ENCODE data around the gene ARPP21. TPM values are rescaled to one million over a fixed set of nuclear protein-coding genes. Genes with fewer than 3 reads are reported as not detected.

Gene ARPP21
- total and polyA plus RNA-seq, 7 experiments from 2014 or later = not detected

DNA sequence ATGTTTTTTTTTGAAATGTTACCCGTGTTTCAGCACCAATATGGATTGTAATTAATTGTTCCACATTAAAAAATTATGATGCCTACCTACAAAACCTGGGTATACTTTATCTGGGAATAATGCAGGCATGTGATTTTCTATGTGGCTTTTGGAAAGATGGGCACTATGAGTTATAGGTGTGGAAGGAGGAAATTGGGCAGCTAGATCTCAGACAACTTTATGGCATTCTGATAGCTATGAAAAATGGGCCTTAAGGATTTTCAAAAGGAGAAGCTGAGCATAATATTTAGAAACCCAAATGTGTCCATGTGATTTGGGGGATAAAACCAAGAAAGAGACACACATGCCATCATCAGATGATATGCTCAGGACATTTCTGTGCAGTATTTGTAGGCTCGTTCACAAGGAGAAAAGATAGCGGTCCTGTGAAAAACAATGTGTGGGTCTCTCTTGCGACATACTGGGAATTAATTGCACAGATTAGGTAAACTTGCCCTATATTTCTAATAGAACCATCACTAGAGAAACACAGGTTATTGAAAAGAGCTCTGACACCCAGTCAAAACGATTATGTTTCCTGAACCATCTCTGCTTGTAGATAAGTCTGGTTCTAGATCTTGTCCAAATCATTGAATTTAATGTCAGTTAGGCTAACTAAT is 35.3 kb downstream of the ARPP21 start:
- Mint-ChIP-seq H3K9me3 (no peaks in the 10 kb centered on the region), H3K4me1 (no peaks in the 10 kb centered on the region), H3K27me3 (no peaks in the 10 kb centered on the region), H3K27ac (no peak overlapping the region), H3K4me3 (no peak overlapping the region), H3K36me3 (no peaks in the 10 kb centered on the region)
- H3K4me1 ChIP-seq (ENCODE audit: control insufficient read depth in 2 of 2, insufficient read depth in 2 of 2, low read length in 2 of 2) = no peaks in the 10 kb centered on the region
- H3K27ac ChIP-seq (ENCODE audit: low read depth, low read length) = no peak overlapping the region
- ATAC-seq (no peak), DNase-seq (no peak)
- no peak overlapping the region for H3K4me3 ChIP-seq (ENCODE audit: low read length)
- no peaks in the 10 kb centered on the region for H3K9me3 ChIP-seq (ENCODE audit: control insufficient read depth in 2 of 3, low read length in 3 of 3)
- no peaks in the 10 kb centered on the region for H3K27me3 ChIP-seq (ENCODE audit: control insufficient read depth in 2 of 2, insufficient read depth in 2 of 2, low read length in 2 of 2)
- POLR2A ChIA-PET = no interaction called here
- intact Hi-C loops (cut with micrococcal nuclease) = no loop called here
- H3K36me3 ChIP-seq (ENCODE audit: control insufficient read depth in 2 of 3, insufficient read depth in 3 of 3, low read length in 3 of 3) = no peaks in the 10 kb centered on the region
- CTCF ChIA-PET = no interaction called here

DNA sequence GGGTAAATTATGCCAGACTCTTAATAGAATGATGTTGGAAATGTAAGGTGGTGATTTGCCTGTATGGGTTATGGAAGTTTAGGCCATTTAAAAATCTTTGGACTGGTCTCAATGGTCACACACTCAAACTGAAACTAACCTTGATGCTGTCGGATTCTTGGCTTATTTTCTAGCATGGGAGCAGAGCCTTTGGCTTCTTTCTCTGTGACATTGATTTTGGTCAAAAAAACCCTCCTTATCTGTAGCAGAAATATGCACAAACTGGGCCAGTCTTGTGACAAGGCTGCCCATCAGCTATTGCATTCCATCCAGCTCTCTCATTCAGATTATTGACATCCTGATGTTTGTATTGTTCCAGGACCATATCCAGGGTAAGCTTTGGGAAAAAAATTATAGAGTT is 35.9 kb downstream of the ARPP21 start:
- Mint-ChIP-seq H3K27me3 (no peaks in the 10 kb centered on the region), H3K27ac (no peak overlapping the region), H3K9me3 (no peaks in the 10 kb centered on the region), H3K4me3 (no peak overlapping the region), H3K4me1 (no peaks in the 10 kb centered on the region), H3K36me3 (no peaks in the 10 kb centered on the region)
- no peaks in the 10 kb centered on the region for H3K27me3 ChIP-seq (ENCODE audit: control insufficient read depth in 2 of 2, insufficient read depth in 2 of 2, low read length in 2 of 2)
- intact Hi-C loops (cut with micrococcal nuclease) = no loop called here
- POLR2A ChIA-PET = no interaction called here
- DNase-seq (no peak), ATAC-seq (no peak)
- CTCF ChIA-PET = no interaction called here
- H3K4me3 ChIP-seq (ENCODE audit: low read length) = no peak overlapping the region
- no peaks in the 10 kb centered on the region for H3K9me3 ChIP-seq (ENCODE audit: control insufficient read depth in 2 of 3, low read length in 3 of 3)
- no peak overlapping the region for H3K27ac ChIP-seq (ENCODE audit: low read depth, low read length)
- no peaks in the 10 kb centered on the region for H3K4me1 ChIP-seq (ENCODE audit: control insufficient read depth in 2 of 2, insufficient read depth in 2 of 2, low read length in 2 of 2)
- no peaks in the 10 kb centered on the region for H3K36me3 ChIP-seq (ENCODE audit: control insufficient read depth in 2 of 3, insufficient read depth in 3 of 3, low read length in 3 of 3)

- H3K4me3 ChIP-seq (ENCODE audit: low read length) = no peak overlapping the region
- Mint-ChIP-seq H3K4me1 (no peaks in the 10 kb centered on the region), H3K27ac (no peak overlapping the region), H3K4me3 (no peak overlapping the region), H3K9me3 (peaks cover 0 to under 1% (median 0%) of the 10 kb centered on the region in 11 donors), H3K27me3 (no peaks in the 10 kb centered on the region), H3K36me3 (no peaks in the 10 kb centered on the region)
- intact Hi-C loops (cut with micrococcal nuclease) = no loop called here
- no peaks in the 10 kb centered on the region for H3K36me3 ChIP-seq (ENCODE audit: control insufficient read depth in 2 of 3, insufficient read depth in 3 of 3, low read length in 3 of 3)
- no peaks in the 10 kb centered on the region for H3K27me3 ChIP-seq (ENCODE audit: control insufficient read depth in 2 of 2, insufficient read depth in 2 of 2, low read length in 2 of 2)
- no peak overlapping the region for H3K27ac ChIP-seq (ENCODE audit: low read depth, low read length)
- CTCF ChIA-PET = no interaction called here
- no peaks in the 10 kb centered on the region for H3K4me1 ChIP-seq (ENCODE audit: control insufficient read depth in 2 of 2, insufficient read depth in 2 of 2, low read length in 2 of 2)
- no peak for ATAC-seq
- no peaks in the 10 kb centered on the region for H3K9me3 ChIP-seq (ENCODE audit: control insufficient read depth in 2 of 3, low read length in 3 of 3)
- no peak for DNase-seq
- POLR2A ChIA-PET = no interaction called here
These were observed 36.3 kb downstream of the ARPP21 start for GRCh38 chr3:35675621-35676020.

DNA sequence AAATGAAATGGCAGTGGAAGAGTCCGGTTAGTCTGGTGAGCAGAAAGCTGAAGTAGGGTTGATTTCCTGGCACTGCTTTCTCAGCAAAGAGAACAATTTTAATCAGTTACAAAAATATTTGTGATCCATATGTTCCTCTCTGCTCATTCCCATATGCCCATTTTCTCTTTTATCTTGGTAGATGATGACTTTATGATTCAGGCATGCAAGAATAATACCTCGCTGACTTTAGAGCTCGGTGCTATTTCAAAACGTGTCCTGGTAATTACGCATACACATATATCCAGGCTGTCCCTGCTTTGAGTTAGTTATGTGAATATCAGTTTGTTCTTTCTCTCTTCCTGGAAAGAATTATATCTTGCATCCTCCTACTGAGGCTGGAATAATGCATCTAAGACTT is 38.5 kb downstream of the ARPP21 start:
- no peaks in the 10 kb centered on the region for H3K4me1 ChIP-seq (ENCODE audit: control insufficient read depth in 2 of 2, insufficient read depth in 2 of 2, low read length in 2 of 2)
- ChIA-PET POLR2A (no interaction called here), CTCF (no interaction called here)
- no peaks in the 10 kb centered on the region for H3K36me3 ChIP-seq (ENCODE audit: control insufficient read depth in 2 of 3, insufficient read depth in 3 of 3, low read length in 3 of 3)
- DNase-seq (no peak), ATAC-seq (no peak)
- H3K9me3 ChIP-seq (ENCODE audit: control insufficient read depth in 2 of 3, low read length in 3 of 3) = no peaks in the 10 kb centered on the region
- Mint-ChIP-seq H3K36me3 (no peaks in the 10 kb centered on the region), H3K4me1 (no peaks in the 10 kb centered on the region), H3K27me3 (peaks cover 0 to 4% (median 0%) of the 10 kb centered on the region in 5 donors), H3K4me3 (no peak overlapping the region), H3K27ac (no peak overlapping the region), H3K9me3 (peaks cover 0 to 2% (median 0%) of the 10 kb centered on the region in 11 donors)
- no peak overlapping the region for H3K4me3 ChIP-seq (ENCODE audit: low read length)
- H3K27me3 ChIP-seq (ENCODE audit: control insufficient read depth in 2 of 2, insufficient read depth in 2 of 2, low read length in 2 of 2) = no peaks in the 10 kb centered on the region
- no peak overlapping the region for H3K27ac ChIP-seq (ENCODE audit: low read depth, low read length)
- intact Hi-C loops (cut with micrococcal nuclease) = no loop called here

DNA sequence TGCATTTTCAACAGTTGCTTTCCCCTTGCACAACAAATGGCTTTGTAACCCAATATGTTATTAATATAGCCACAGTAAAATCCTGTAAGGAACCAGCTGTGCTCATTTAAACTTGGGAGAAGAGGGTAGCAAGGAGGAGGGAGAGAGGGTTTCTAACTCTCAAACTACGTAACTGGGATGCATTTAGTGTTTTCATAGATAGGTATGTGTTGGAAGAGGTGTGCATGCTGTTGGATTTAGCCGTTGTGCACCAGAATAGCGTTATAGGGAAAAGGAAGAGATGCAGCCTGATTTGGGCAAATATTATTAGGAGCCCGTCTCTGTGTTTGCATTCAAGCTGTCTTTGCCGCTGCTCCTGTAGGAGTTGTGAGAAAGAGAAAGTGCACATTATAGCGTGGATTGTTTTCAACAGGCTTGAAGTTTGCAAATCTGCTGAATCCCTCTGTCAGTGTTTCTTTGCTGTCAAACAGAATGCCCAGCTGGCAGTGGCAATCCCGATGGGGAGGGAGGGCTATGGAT is 39.4 kb downstream of the ARPP21 start:
- H3K36me3 Mint-ChIP-seq = no peaks in the 10 kb centered on the region
- CTCF ChIA-PET = no interaction called here
- Histone ChIP-seq H3K4me1 (ENCODE audit: control insufficient read depth in 2 of 2, insufficient read depth in 2 of 2, low read length in 2 of 2) (no peaks in the 10 kb centered on the region), H3K27ac (ENCODE audit: low read depth, low read length) (no peak overlapping the region), H3K27me3 (ENCODE audit: control insufficient read depth in 2 of 2, insufficient read depth in 2 of 2, low read length in 2 of 2) (no peaks in the 10 kb centered on the region), H3K4me3 (ENCODE audit: low read length) (no peak overlapping the region), H3K36me3 (ENCODE audit: control insufficient read depth in 2 of 3, insufficient read depth in 3 of 3, low read length in 3 of 3) (no peaks in the 10 kb centered on the region), H3K9me3 (ENCODE audit: control insufficient read depth in 2 of 3, low read length in 3 of 3) (no peaks in the 10 kb centered on the region)
- H3K27me3 Mint-ChIP-seq = peaks cover 0 to 4% (median 0%) of the 10 kb centered on the region in 5 donors
- no peak overlapping the region for H3K27ac Mint-ChIP-seq
- H3K9me3 Mint-ChIP-seq = peaks cover 0 to 2% (median 0%) of the 10 kb centered on the region in 11 donors
- no peak for DNase-seq
- no peak overlapping the region for H3K4me3 Mint-ChIP-seq
- ATAC-seq = no peak
- no peaks in the 10 kb centered on the region for H3K4me1 Mint-ChIP-seq
- intact Hi-C loops (cut with micrococcal nuclease) = no loop called here
- POLR2A ChIA-PET = no interaction called here

DNA sequence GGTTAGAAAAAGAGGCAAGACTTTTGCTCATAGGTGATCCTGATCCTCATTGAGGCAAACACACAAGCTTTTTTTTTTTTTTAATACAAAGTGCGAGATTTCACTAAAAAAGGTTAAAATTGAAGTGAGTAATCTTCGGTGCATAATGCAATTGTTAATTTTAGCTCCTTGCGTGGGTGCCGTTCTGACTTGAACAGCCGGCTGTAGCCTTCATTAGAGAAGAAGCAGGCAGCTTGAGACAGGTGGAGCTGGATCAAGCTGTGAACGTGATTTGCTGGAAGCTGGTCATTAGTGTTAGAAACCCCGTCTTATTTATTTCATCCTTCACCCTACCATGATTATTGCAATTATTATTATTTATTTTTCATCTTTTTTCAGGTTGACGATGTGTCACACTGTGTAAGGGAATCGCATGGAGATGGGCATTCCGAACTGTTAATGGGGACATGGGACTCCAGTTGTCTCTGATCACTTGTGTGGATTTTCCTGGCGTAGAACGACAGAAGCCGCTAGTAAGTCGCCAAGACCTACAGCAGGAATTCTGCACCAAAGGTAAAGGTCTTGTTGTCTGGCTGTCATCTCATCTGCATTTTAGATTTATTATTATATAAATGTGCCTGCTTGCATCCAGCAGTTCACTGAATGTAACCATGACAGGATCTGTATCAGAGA is 40.2 kb downstream of the ARPP21 start:
- Mint-ChIP-seq H3K27ac (no peak overlapping the region), H3K4me1 (no peaks in the 10 kb centered on the region), H3K27me3 (peaks cover 0 to 4% (median 0%) of the 10 kb centered on the region in 5 donors), H3K9me3 (peaks cover 0 to 2% (median 0%) of the 10 kb centered on the region in 11 donors), H3K4me3 (no peak overlapping the region), H3K36me3 (no peaks in the 10 kb centered on the region)
- no peaks in the 10 kb centered on the region for H3K9me3 ChIP-seq (ENCODE audit: control insufficient read depth in 2 of 3, low read length in 3 of 3)
- no peaks in the 10 kb centered on the region for H3K36me3 ChIP-seq (ENCODE audit: control insufficient read depth in 2 of 3, insufficient read depth in 3 of 3, low read length in 3 of 3)
- H3K4me3 ChIP-seq (ENCODE audit: low read length) = no peak overlapping the region
- H3K27ac ChIP-seq (ENCODE audit: low read depth, low read length) = no peak overlapping the region
- intact Hi-C loops (cut with micrococcal nuclease) = no loop called here
- H3K27me3 ChIP-seq (ENCODE audit: control insufficient read depth in 2 of 2, insufficient read depth in 2 of 2, low read length in 2 of 2) = no peaks in the 10 kb centered on the region
- ChIA-PET POLR2A (no interaction called here), CTCF (no interaction called here)
- DNase-seq = no peak
- no peak for ATAC-seq
- no peaks in the 10 kb centered on the region for H3K4me1 ChIP-seq (ENCODE audit: control insufficient read depth in 2 of 2, insufficient read depth in 2 of 2, low read length in 2 of 2)
